BJ (cell line): ENCODE measurements around the gene ALG2. TPM values are rescaled to one million over a fixed set of nuclear protein-coding genes. Genes with fewer than 3 reads are reported as not detected.

ENCODE experiments used
- CTCF ChIA-PET: fragments of 350-600 bp; formaldehyde crosslinking; extraction: SDS; loops from one replicate; lab custom pipeline; 2021; ENCODE audit warnings: antibody characterized with exemption, inconsistent platforms; lab: Yijun Ruan, JAX
- POLR2A ChIA-PET: fragments of 300-600 bp; sonication (Branson Sonifier 250); formaldehyde crosslinking; extraction: SDS; loops from one replicate; lab custom pipeline; 2021; ENCODE audit warnings: antibody characterized with exemption; lab: Charles Lee
- DNase-seq: peaks from one replicate; pipeline ENCODE4 v3.0.0-alpha.2; 2011; ENCODE audit warnings: low read depth
- H3K27me3 ChIP-seq: 2 replicates; pipeline ENCODE4 v1.6.0; 2011; ENCODE audit warnings: low read length; ENCODE audit not compliant: control insufficient read depth, insufficient read depth
- H3K36me3 ChIP-seq: 2 replicates; pipeline ENCODE4 v1.5.1; 2011; ENCODE audit warnings: low read length; ENCODE audit not compliant: control insufficient read depth, insufficient read depth
- H3K4me3 ChIP-seq: 2 replicates; pipeline ENCODE4 v1.5.1; 2011; ENCODE audit warnings: low read depth, mild to moderate bottlenecking, control low read depth, low read length
- polyA plus RNA-seq: library from polyadenylated mRNA; depleted of rRNA; stranded (reverse); fragments of >200 nt; gene quantifications from 2 replicates; pipeline ENCODE4 v1.2.3, GENCODE V29; 2011
- TF ChIP-seq, protein P1 (sequence below): IDR thresholded peaks from 2 replicates; pipeline ENCODE4 v1.5.1; 2011; ENCODE audit warnings: low read depth, mild to moderate bottlenecking, control low read depth, inconsistent platforms, low read length, moderate library complexity; ENCODE audit not compliant: insufficient read depth

ALG2 gene
- polyA plus RNA-seq, 1 experiment, result 47.6 TPM

DNA sequence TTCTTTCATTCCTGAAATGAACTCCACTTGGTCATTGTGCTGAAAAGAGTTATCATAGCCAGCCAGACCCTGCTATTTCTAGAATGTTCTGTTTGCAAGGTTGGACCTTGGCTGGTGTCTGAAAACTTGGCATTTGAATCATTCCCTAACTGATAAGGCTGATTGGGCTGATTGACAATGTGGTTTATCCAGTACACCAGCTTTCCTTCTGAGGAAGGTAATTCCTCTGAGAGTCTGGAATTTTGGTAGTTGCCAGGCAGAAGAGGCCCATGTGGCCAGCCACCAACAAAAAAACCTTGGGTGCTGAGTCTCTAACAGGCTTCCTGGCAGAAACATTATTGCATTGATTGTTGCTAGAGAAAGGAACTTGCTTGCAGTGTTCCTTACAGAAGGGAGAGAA is 15.6 kb upstream of the ALG2 start:
- Histone ChIP-seq H3K4me3 (no peak overlapping the region), H3K36me3 (peaks cover 3% of the 10 kb centered on the region; the same call in 1 of the 2 replicates), H3K27me3 (no peaks in the 10 kb centered on the region)
- ChIA-PET CTCF (no interaction called here), POLR2A (no interaction called here)
- DNase-seq, result no peak
- TF ChIP-seq, protein P1, sequence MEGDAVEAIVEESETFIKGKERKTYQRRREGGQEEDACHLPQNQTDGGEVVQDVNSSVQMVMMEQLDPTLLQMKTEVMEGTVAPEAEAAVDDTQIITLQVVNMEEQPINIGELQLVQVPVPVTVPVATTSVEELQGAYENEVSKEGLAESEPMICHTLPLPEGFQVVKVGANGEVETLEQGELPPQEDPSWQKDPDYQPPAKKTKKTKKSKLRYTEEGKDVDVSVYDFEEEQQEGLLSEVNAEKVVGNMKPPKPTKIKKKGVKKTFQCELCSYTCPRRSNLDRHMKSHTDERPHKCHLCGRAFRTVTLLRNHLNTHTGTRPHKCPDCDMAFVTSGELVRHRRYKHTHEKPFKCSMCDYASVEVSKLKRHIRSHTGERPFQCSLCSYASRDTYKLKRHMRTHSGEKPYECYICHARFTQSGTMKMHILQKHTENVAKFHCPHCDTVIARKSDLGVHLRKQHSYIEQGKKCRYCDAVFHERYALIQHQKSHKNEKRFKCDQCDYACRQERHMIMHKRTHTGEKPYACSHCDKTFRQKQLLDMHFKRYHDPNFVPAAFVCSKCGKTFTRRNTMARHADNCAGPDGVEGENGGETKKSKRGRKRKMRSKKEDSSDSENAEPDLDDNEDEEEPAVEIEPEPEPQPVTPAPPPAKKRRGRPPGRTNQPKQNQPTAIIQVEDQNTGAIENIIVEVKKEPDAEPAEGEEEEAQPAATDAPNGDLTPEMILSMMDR, result no peak

- ChIA-PET CTCF (interaction anchor here (0.6 kb wide), 1 partner anchor 52 kb away, joined by 3 read pairs; no protein-coding TSS in a partner anchor), POLR2A (no interaction called here)
- peaks cover 3% of the 10 kb centered on the region; the same call in 1 of the 2 replicates for H3K36me3 ChIP-seq
- no peak overlapping the region for H3K4me3 ChIP-seq
- no peak for DNase-seq
- TF ChIP-seq, protein P1, result no peak
- H3K27me3 ChIP-seq, result no peaks in the 10 kb centered on the region
Measured at GRCh38 chr9:99235926-99236634, 14.3 kb upstream of the ALG2 start.

- Histone ChIP-seq H3K4me3 (no peak overlapping the region), H3K27me3 (no peaks in the 10 kb centered on the region), H3K36me3 (peaks cover 3% of the 10 kb centered on the region; the same call in 1 of the 2 replicates)
- ChIA-PET POLR2A (no interaction called here), CTCF (no interaction called here)
- no peak for DNase-seq
- TF ChIP-seq, protein P1, result no peak
Measured at GRCh38 chr9:99235069-99235468, 13.3 kb upstream of the ALG2 start.

DNA sequence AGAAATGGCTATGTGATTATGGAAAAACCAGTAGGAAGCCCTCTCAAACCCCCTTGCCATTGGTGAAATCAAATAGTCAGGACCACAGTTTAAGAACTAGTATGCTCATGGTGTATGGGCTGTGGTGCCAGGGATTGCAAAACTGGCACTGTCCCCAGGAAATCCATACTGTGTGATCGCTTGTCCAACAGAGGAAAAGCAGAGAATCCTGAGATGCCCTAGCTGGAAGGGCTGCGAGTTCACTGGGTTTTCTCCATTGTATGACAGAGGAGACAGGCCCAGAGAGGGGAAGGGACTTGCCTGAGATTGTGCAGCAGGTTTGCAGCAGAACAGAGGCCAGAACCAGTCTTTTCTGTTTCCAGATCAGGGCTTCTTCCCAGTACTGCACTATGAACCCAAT is 12.9 kb upstream of the ALG2 start:
- Histone ChIP-seq H3K27me3 (no peaks in the 10 kb centered on the region), H3K36me3 (peaks cover 3% of the 10 kb centered on the region; the same call in 1 of the 2 replicates), H3K4me3 (no peak overlapping the region)
- TF ChIP-seq, protein P1, result no peak
- no peak for DNase-seq
- ChIA-PET CTCF (no interaction called here), POLR2A (no interaction called here)

DNA sequence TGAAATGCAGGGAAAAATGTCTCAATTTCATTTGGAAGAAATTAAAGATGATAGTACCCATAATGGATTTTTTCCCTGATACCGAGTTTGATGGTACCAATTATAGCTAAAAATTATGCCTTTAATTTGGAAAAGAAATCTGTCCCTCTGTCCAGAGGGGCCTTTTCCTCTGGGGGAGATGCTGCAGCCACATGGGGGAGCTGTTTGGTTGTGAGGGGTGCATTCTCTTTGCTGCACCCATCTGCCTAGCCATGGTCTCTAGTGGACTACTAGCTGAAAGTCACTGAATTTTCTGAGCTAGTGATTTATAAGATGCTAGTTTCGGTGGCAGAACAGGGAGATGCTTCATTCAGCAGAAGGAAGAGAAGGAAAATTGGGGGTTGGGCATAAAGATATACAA is 10.0 kb upstream of the ALG2 start:
- H3K36me3 ChIP-seq, result peaks cover 7% of the 10 kb centered on the region
- H3K4me3 ChIP-seq, result no peak overlapping the region
- TF ChIP-seq, protein P1, result peak; percentile 71
- DNase-seq, result no peak
- no peaks in the 10 kb centered on the region for H3K27me3 ChIP-seq
- ChIA-PET POLR2A (no interaction called here), CTCF (interaction anchor here (0.6 to 1.9 kb wide), 16 partner anchors 9 to 1819 kb away, joined by 3 to 7 read pairs (median 4); partner anchors contain the start of genes ALG2, SEC61B and TDRD7)
